Neural cell (in vitro differentiated cells): ENCODE measurements around the gene SMAD5.

Experiments used
- EP300 ChIP-seq: fragments of 450-650 bp; conservative IDR thresholded peaks from 2 replicates; pipeline ENCODE4 v1.6.1; 2014; ENCODE audit warnings: antibody characterized with exemption, mild to moderate bottlenecking, moderate library complexity; ENCODE audit not compliant: poor library complexity, severe bottlenecking
- EZH2 ChIP-seq: fragments of 200-600, 300-800 bp; shearing (Covaris generic), sonication (generic); IDR thresholded peaks from 2 replicates; pipeline ENCODE4 v1.6.1; 2014; ENCODE audit warnings: antibody characterized with exemption, low read length, borderline replicate concordance, mild to moderate bottlenecking; ENCODE audit not compliant: insufficient read depth, poor library complexity, severe bottlenecking
- MXI1 ChIP-seq: fragments of 450-650 bp; conservative IDR thresholded peaks from 2 replicates; pipeline ENCODE4 v1.6.1; 2014; ENCODE audit warnings: antibody characterized with exemption, mild to moderate bottlenecking; ENCODE audit not compliant: poor library complexity, severe bottlenecking
- POLR2AphosphoS5 ChIP-seq: IDR thresholded peaks from 2 replicates; pipeline ENCODE4 v1.6.1; 2012
- RAD21 ChIP-seq: fragments of 450-650 bp; conservative IDR thresholded peaks from 2 replicates; pipeline ENCODE4 v1.6.1; 2014; ENCODE audit warnings: antibody characterized with exemption, mild to moderate bottlenecking, moderate library complexity
- SMC3 ChIP-seq: fragments of 450-650 bp; conservative IDR thresholded peaks from 2 replicates; pipeline ENCODE4 v1.6.1; 2014; ENCODE audit warnings: antibody characterized with exemption, mild to moderate bottlenecking, moderate library complexity; ENCODE audit not compliant: poor library complexity
- TF ChIP-seq, protein P1 (sequence below): fragments of 450-650 bp; IDR thresholded peaks from 2 replicates; pipeline ENCODE4 v1.5.1; 2014; ENCODE audit warnings: antibody characterized with exemption, mild to moderate bottlenecking, moderate library complexity; ENCODE audit not compliant: poor library complexity, severe bottlenecking

DNA sequence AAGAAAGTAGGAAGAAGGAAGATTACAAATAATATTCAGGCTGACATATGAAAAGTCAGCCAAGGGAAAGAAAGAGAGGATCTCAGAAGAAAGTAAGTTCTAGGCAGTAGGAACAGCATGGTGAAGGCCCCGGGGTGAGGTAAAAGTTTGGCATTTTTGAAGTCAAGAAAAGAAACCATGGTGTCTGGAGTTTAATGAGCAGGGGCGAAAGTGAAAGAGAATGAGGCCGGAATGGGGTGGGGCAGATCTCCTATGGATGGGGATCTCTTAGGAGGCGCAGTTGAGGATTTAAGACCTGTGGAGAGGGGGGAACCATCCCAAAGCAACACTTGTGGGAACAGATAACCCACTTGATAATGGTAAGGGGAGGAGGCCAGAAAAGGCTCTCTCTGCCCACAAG lies 42.3 kb upstream of the SMAD5 start:
- TF ChIP-seq, protein P1, sequence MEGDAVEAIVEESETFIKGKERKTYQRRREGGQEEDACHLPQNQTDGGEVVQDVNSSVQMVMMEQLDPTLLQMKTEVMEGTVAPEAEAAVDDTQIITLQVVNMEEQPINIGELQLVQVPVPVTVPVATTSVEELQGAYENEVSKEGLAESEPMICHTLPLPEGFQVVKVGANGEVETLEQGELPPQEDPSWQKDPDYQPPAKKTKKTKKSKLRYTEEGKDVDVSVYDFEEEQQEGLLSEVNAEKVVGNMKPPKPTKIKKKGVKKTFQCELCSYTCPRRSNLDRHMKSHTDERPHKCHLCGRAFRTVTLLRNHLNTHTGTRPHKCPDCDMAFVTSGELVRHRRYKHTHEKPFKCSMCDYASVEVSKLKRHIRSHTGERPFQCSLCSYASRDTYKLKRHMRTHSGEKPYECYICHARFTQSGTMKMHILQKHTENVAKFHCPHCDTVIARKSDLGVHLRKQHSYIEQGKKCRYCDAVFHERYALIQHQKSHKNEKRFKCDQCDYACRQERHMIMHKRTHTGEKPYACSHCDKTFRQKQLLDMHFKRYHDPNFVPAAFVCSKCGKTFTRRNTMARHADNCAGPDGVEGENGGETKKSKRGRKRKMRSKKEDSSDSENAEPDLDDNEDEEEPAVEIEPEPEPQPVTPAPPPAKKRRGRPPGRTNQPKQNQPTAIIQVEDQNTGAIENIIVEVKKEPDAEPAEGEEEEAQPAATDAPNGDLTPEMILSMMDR: no peak
- TF ChIP-seq MXI1 (no peak), SMC3 (no peak), EZH2 (no peak), EP300 (no peak), POLR2AphosphoS5 (no peak), RAD21 (no peak)
